ENCODE measurements around the gene CYP24A1.

GRCh38 chr20:54161008-54161820, 12.6 kb downstream of the CYP24A1 start:
- no peak for TF ChIP-seq CTCF (IDR thresholded peaks at IDR 0.05)
- no peak for TF ChIP-seq EP300 (IDR thresholded peaks at IDR 0.05)
- no peak for TF ChIP-seq POLR2A (IDR thresholded peaks at IDR 0.05)

Data from ovary (tissue), 3 donors.